GM21423 (cell line): ENCODE data around the gene RIPOR2.
"Not testable (repeated sequence)": the region's sequence is repeated elsewhere in the genome, so short reads cannot be mapped to it uniquely, and the experiment has no call there.

Experiments used
- ATAC-seq: cut with Tn5 transposase; IDR thresholded peaks from one replicate; pipeline ENCODE4 v1.9.1; 2021; ENCODE audit warnings: mild to moderate bottlenecking, moderate library complexity; ENCODE audit not compliant: unreplicated experiment

Gene RIPOR2

GRCh38 chr6:24953726-24954125 is 18.0 kb upstream of the RIPOR2 start:
- ATAC-seq = no peak

GRCh38 chr6:24951811-24952299 is 16.1 kb upstream of the RIPOR2 start:
- no peak for ATAC-seq

- ATAC-seq = no peak
Observed at GRCh38 chr6:24950218-24950941, 14.6 kb upstream of the RIPOR2 start.

- ATAC-seq = peak; percentile 93
Observed at GRCh38 chr6:24949020-24949569, 13.3 kb upstream of the RIPOR2 start.

GRCh38 chr6:24948261-24948660 is 12.5 kb upstream of the RIPOR2 start:
- not testable (repeated sequence) for ATAC-seq

- ATAC-seq = no peak
Observed at GRCh38 chr6:24947636-24948035, 11.9 kb upstream of the RIPOR2 start.

- no peak for ATAC-seq
Observed at GRCh38 chr6:24945054-24945453, 9.3 kb upstream of the RIPOR2 start.

GRCh38 chr6:24943774-24944173 is 8.0 kb upstream of the RIPOR2 start:
- no peak for ATAC-seq

- no peak for ATAC-seq
Observed at GRCh38 chr6:24940311-24940917, 4.7 kb upstream of the RIPOR2 start.

- peak; percentile 62 for ATAC-seq
Observed at GRCh38 chr6:24936641-24937317, 1.0 kb upstream of the RIPOR2 start.

- ATAC-seq = no peak
Observed at GRCh38 chr6:24933868-24934401, 1.8 kb downstream of the RIPOR2 start.

GRCh38 chr6:24933266-24933665 is 2.5 kb downstream of the RIPOR2 start:
- ATAC-seq = no peak

- peak; percentile 26 for ATAC-seq
Observed at GRCh38 chr6:24932832-24933231, 2.9 kb downstream of the RIPOR2 start.

- peak; percentile 33 for ATAC-seq
Observed at GRCh38 chr6:24931718-24932691, 3.8 kb downstream of the RIPOR2 start.

GRCh38 chr6:24931296-24931695 is 4.5 kb downstream of the RIPOR2 start:
- no peak for ATAC-seq

GRCh38 chr6:24930431-24930871 is 5.3 kb downstream of the RIPOR2 start:
- ATAC-seq = no peak

- ATAC-seq = peak; percentile 41
Observed at GRCh38 chr6:24929242-24929641, 6.5 kb downstream of the RIPOR2 start.

- no peak for ATAC-seq
Observed at GRCh38 chr6:24927985-24928745, 7.6 kb downstream of the RIPOR2 start.

- no peak for ATAC-seq
Observed at GRCh38 chr6:24927277-24927955, 8.3 kb downstream of the RIPOR2 start.
